Right atrium auricular region (tissue), 2 donors: ENCODE measurements around the gene TRIO. TPM values are rescaled to one million over a fixed set of nuclear protein-coding genes. Genes with fewer than 3 reads are reported as not detected.

Experiments
- DNase-seq: peaks from one replicate; pipeline ENCODE4 v3.0.0-alpha.2; 2019; ENCODE audit warnings: low spot score
- H3K27ac ChIP-seq, 2 donors: fragments of 200-600 bp; sonication (generic); 1 replicate in 1 of 2; 2 replicates in 1 of 2; pipeline ENCODE4 v1.5.1; 2016 to 2019
- H3K27me3 ChIP-seq, 2 donors: fragments of 200-600 bp; sonication (generic); one replicate each; pipeline versions ENCODE4 v1.5.1 to v1.6.0; 2017 to 2019
- H3K36me3 ChIP-seq: fragments of 200-600 bp; sonication (generic); one replicate; pipeline ENCODE4 v1.5.1; 2016
- H3K4me1 ChIP-seq, 2 donors: fragments of 200-600 bp; sonication (generic); one replicate each; pipeline versions ENCODE4 v1.5.1 to v1.6.0; 2017 to 2019
- H3K4me3 ChIP-seq, 2 donors: fragments of 200-600 bp; sonication (generic); 1 replicate in 1 of 2; 2 replicates in 1 of 2; pipeline ENCODE4 v1.5.1; 2017 to 2019; ENCODE audit warnings: mild to moderate bottlenecking in 1 of 2, moderate library complexity in 1 of 2
- H3K9me3 ChIP-seq, 2 donors: fragments of 200-600 bp; sonication (generic); one replicate each; pipeline ENCODE4 v1.5.1; 2019
- CTCF ChIP-seq, 2 donors: fragments of 200-600 bp; sonication (generic); IDR thresholded peaks; one replicate each; pipeline ENCODE4 v1.5.1; 2019; ENCODE audit warnings: antibody characterized with exemption in 2 of 2
- total RNA-seq, 2 donors: library from RNA; depleted of rRNA; stranded (reverse); fragments of >200 nt; gene quantifications; one replicate each; pipeline ENCODE4 v1.1.0, GENCODE V29; 2016

Gene TRIO
- total RNA-seq, 2 donors from 2014 or later: 51.6 to 67.0 TPM

GRCh38 chr5:14286007-14286406 is 142.9 kb downstream of the TRIO start:
- H3K36me3 ChIP-seq: peaks cover 5% of the 10 kb centered on the region
- no peaks in the 10 kb centered on the region for H3K9me3 ChIP-seq
- TF ChIP-seq CTCF (IDR thresholded peaks at IDR 0.05): no peak
- H3K27ac ChIP-seq: no peak overlapping the region
- no peak overlapping the region for H3K4me3 ChIP-seq
- peaks cover 0 to 5% of the 10 kb centered on the region in 2 donors for H3K4me1 ChIP-seq
- no peaks in the 10 kb centered on the region for H3K27me3 ChIP-seq
- DNase-seq: no peak

GRCh38 chr5:14286574-14287421 is 143.7 kb downstream of the TRIO start:
- no peak for DNase-seq
- Histone ChIP-seq H3K27me3 (no peaks in the 10 kb centered on the region), H3K4me1 (peaks cover 0 to 5% of the 10 kb centered on the region in 2 donors), H3K9me3 (no peaks in the 10 kb centered on the region), H3K4me3 (no peak overlapping the region), H3K36me3 (peaks cover 9% of the 10 kb centered on the region), H3K27ac (no peak overlapping the region)
- TF ChIP-seq CTCF (IDR thresholded peaks at IDR 0.05): no peak

DNA sequence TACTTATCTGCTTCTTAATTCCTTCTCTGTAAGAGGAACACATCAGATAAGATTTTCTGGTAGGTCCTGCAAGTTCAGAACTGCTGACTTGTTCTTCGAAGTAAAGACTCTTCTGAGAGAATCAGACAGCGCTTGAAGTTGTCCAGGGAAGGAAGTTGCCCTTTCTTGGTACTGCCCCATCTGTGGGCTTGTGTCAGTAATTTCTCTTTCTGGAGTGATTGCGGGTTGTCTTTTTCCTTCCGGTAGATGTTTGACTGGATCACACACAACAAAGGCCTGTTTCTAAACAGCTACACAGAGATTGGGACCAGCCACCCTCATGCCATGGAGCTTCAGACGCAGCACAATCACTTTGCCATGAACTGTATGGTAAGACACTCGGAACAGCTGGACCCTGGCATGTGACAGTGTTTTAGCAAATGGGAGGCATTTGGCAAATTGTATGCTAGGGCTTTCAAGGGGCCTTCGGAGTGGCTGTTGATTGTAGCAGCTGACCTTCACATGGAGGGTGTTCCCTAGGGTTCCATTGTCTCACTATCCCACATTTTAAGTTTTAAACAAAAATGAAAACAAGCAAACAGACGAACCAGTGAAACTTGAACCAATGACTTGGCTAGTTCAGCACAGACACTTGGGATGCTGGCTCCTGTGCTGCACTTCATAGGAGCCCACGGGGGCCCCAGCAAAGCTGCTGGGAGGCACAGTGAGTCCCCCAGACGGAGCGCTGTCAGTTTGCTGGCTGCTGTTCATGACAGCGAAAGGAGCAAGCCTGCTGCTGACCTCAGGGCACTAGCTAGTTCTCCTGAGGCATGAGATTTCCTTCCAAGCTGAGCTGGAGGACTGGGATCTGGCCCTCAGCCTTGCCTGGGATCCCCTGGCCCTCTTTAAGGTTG is 149.9 kb downstream of the TRIO start:
- Histone ChIP-seq H3K36me3 (peaks cover 20% of the 10 kb centered on the region), H3K4me1 (peaks cover 0 to 26% of the 10 kb centered on the region in 2 donors), H3K27ac (no peak overlapping the region), H3K27me3 (no peaks in the 10 kb centered on the region), H3K4me3 (no peak overlapping the region), H3K9me3 (no peaks in the 10 kb centered on the region)
- no peak for DNase-seq
- TF ChIP-seq CTCF (IDR thresholded peaks at IDR 0.05): no peak

- H3K27me3 ChIP-seq: no peaks in the 10 kb centered on the region
- peaks cover 19% of the 10 kb centered on the region for H3K36me3 ChIP-seq
- H3K4me1 ChIP-seq: peaks cover 0 to 26% of the 10 kb centered on the region in 2 donors
- no peak overlapping the region for H3K27ac ChIP-seq
- no peaks in the 10 kb centered on the region for H3K9me3 ChIP-seq
- TF ChIP-seq CTCF (IDR thresholded peaks at IDR 0.05): no peak
- no peak for DNase-seq
- no peak overlapping the region for H3K4me3 ChIP-seq
Observed at GRCh38 chr5:14295610-14296009, 152.5 kb downstream of the TRIO start.

DNA sequence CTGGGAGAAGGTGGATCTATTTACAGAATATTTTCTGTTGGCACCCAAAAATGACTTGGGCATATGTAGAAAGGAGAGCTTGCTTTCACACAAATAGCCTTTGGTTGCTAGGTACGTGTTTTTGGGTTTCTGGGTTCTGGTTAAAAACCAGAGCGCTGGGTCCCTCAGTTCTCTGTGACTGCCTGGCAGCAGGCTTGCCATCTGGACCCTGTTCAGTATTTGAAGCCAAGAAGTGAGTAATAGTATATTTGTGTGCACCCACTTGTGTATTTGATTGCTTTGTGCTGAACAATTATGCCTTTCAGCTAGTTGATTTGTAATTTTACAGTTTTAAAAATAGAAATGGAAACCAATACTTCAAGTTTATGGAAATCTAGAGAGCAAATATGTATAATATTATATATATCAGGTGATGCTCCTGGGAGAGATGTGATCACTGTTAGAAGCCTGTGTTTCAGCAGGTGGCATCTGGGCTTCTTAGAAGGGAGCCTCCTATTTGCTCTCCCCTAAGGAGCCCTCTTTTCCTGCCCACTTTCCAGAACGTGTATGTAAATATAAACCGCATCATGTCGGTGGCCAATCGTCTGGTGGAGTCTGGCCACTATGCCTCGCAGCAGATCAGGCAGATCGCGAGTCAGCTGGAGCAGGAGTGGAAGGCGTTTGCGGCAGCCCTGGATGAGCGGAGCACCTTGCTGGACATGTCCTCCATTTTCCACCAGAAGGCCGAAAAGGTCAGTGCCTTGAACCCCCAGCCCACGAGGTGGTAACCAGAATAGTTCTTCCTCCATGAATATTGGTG is 153.6 kb downstream of the TRIO start:
- peaks cover 11% of the 10 kb centered on the region for H3K36me3 ChIP-seq
- peaks cover 0 to 26% of the 10 kb centered on the region in 2 donors for H3K4me1 ChIP-seq
- H3K27ac ChIP-seq: no peak overlapping the region
- no peak for TF ChIP-seq CTCF (IDR thresholded peaks at IDR 0.05)
- no peak overlapping the region for H3K4me3 ChIP-seq
- no peaks in the 10 kb centered on the region for H3K27me3 ChIP-seq
- no peak for DNase-seq
- no peaks in the 10 kb centered on the region for H3K9me3 ChIP-seq
